Mesenchymal stem cell (in vitro differentiated cells and primary cell): ENCODE measurements around the gene FAM222A.

ENCODE experiments used
- DNase-seq: peaks from one replicate; pipeline ENCODE4 v3.0.0-alpha.2; 2013
- H2AFZ ChIP-seq: one replicate; pipeline ENCODE4 v1.6.1; 2013; ENCODE audit warnings: low read depth, mild to moderate bottlenecking, control low read depth, inconsistent platforms, low read length, moderate library complexity
- H2AK5ac ChIP-seq: 2 replicates; pipeline ENCODE4 v1.6.1; 2013; ENCODE audit warnings: low read length, moderate library complexity, mild to moderate bottlenecking, inconsistent platforms; ENCODE audit not compliant: severe bottlenecking
- H2BK120ac ChIP-seq: one replicate; pipeline ENCODE4 v1.6.1; 2013; ENCODE audit warnings: low read depth, mild to moderate bottlenecking, inconsistent platforms, low read length, moderate library complexity
- H2BK12ac ChIP-seq, 2 experiments: one replicate each; pipeline ENCODE4 v1.6.1; 2013; ENCODE audit warnings: inconsistent platforms in 2 of 2, low read length in 2 of 2, mild to moderate bottlenecking in 2 of 2, moderate library complexity in 2 of 2, control low read depth in 1 of 2
- H2BK15ac ChIP-seq: one replicate; pipeline ENCODE4 v1.6.1; 2013; ENCODE audit warnings: mild to moderate bottlenecking, low read depth, inconsistent platforms; ENCODE audit not compliant: poor library complexity, severe bottlenecking
- H2BK5ac ChIP-seq: 2 replicates; pipeline ENCODE4 v1.6.1; 2013; ENCODE audit warnings: low read depth, mild to moderate bottlenecking, low read length, control low read depth, inconsistent platforms; ENCODE audit not compliant: poor library complexity, severe bottlenecking
- H3K14ac ChIP-seq, 2 experiments: one replicate each; pipeline ENCODE4 v1.6.1; 2013; ENCODE audit warnings: inconsistent platforms in 2 of 2, low read length in 2 of 2, control low read depth in 1 of 2, mild to moderate bottlenecking in 1 of 2, moderate library complexity in 1 of 2
- H3K18ac ChIP-seq, 2 experiments: one replicate each; pipeline ENCODE4 v1.6.1; 2013; ENCODE audit warnings: inconsistent platforms in 2 of 2, low read length in 2 of 2, control low read depth in 1 of 2, low read depth in 1 of 2, mild to moderate bottlenecking in 1 of 2
- H3K23ac ChIP-seq, 2 experiments: one replicate each; pipeline ENCODE4 v1.6.1; 2013; ENCODE audit warnings: inconsistent platforms in 2 of 2, low read length in 2 of 2, mild to moderate bottlenecking in 2 of 2, moderate library complexity in 2 of 2, control low read depth in 1 of 2
- H3K27ac ChIP-seq: 2 replicates; pipeline ENCODE4 v1.5.1; 2013; ENCODE audit warnings: mild to moderate bottlenecking, moderate library complexity, low read length, control low read depth, inconsistent platforms; ENCODE audit not compliant: poor library complexity, severe bottlenecking
- H3K27me3 ChIP-seq, 2 experiments: 2 replicates each; pipeline versions ENCODE4 v1.6.1 to v1.7.0; 2013; ENCODE audit warnings: low read length in 2 of 2, mild to moderate bottlenecking in 2 of 2, moderate library complexity in 2 of 2, control low read depth in 1 of 2, inconsistent platforms in 1 of 2; ENCODE audit not compliant: control insufficient read depth in 1 of 2, insufficient read depth in 1 of 2
- H3K36me3 ChIP-seq, 2 experiments: 2 replicates each; pipeline versions ENCODE4 v1.6.1 to v1.7.0; 2013; ENCODE audit warnings: low read length in 2 of 2, control low read depth in 1 of 2, inconsistent platforms in 1 of 2, low read depth in 1 of 2, mild to moderate bottlenecking in 1 of 2; ENCODE audit not compliant: insufficient read depth in 2 of 2, control insufficient read depth in 1 of 2
- H3K4ac ChIP-seq, 2 experiments: one replicate each; pipeline ENCODE4 v1.6.1; 2013; ENCODE audit warnings: inconsistent platforms in 2 of 2, low read length in 2 of 2, mild to moderate bottlenecking in 2 of 2, moderate library complexity in 2 of 2, control low read depth in 1 of 2, low read depth in 1 of 2
- H3K4me1 ChIP-seq: 2 replicates; pipeline ENCODE4 v1.6.1; 2013; ENCODE audit warnings: low read depth, low read length, control low read depth; ENCODE audit not compliant: control insufficient read depth, insufficient read depth
- H3K4me2 ChIP-seq: 2 replicates; pipeline ENCODE4 v1.6.1; 2013; ENCODE audit warnings: low read length, mild to moderate bottlenecking, inconsistent platforms; ENCODE audit not compliant: poor library complexity, severe bottlenecking
- H3K4me3 ChIP-seq, 2 experiments: 2 replicates each; pipeline versions ENCODE4 v1.5.1 to v1.7.0; 2013; ENCODE audit warnings: low read length in 2 of 2, mild to moderate bottlenecking in 2 of 2, control low read depth in 1 of 2, low read depth in 1 of 2; ENCODE audit not compliant: insufficient read depth in 1 of 2
- H3K79me1 ChIP-seq: replicated peaks from 2 replicates; pipeline ENCODE4 v1.6.1; 2013; ENCODE audit warnings: mild to moderate bottlenecking, control low read depth, low read length, inconsistent platforms; ENCODE audit not compliant: poor library complexity, severe bottlenecking
- H3K9ac ChIP-seq: 2 replicates; pipeline ENCODE4 v1.7.0; 2013; ENCODE audit warnings: mild to moderate bottlenecking, low read length, moderate library complexity
- H3K9me3 ChIP-seq: 2 replicates; pipeline ENCODE4 v1.7.0; 2013; ENCODE audit warnings: mild to moderate bottlenecking, low read length; ENCODE audit not compliant: control insufficient read depth
- H4K8ac ChIP-seq: one replicate; pipeline ENCODE4 v1.6.1; 2013; ENCODE audit warnings: inconsistent platforms, mild to moderate bottlenecking, low read length, moderate library complexity
- H4K91ac ChIP-seq: one replicate; pipeline ENCODE4 v1.6.1; 2013; ENCODE audit warnings: mild to moderate bottlenecking, low read length, inconsistent platforms
- WGBS: methylation state at CpG from one replicate; pipeline ENCODE4 v1.1.7; 2013; ENCODE audit warnings: mixed read lengths; 5-methylcytosine and 5-hydroxymethylcytosine counted together

The FAM222A gene

DNA sequence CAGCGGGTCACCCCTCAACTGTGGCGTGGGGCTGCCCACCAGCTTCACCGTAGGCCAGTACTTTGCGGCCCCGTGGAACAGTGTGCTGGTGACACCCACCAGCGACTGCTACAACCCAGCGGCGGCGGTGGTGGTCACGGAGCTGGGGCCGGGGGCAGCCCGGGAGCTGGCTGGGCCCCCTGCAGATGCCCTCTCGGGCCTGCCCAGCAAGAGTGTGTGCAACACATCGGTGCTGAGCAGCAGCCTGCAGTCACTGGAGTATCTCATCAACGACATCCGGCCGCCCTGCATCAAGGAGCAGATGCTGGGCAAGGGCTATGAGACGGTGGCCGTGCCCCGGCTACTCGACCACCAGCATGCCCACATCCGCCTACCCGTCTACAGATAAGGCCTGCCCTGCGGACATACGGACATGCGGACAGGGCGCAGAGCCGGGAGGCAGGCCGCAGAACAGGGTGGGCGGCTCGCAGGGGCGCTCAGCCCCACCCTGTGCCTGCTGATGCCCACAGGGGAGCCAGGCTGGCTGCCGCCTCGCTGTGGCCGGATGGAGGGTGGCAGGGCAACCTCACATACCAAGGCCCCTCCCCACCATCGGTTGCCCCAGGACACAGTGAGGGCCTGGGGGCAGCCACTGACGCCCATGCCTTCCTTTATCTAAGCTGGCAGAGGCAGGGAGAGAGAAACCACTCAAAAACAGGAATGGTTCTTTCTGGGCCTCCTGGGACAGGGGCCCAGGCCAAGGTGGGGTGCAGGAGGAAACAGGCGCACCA lies 55.5 kb downstream of the FAM222A start:
- H2BK15ac ChIP-seq: no peak overlapping the region
- H3K9ac ChIP-seq: no peak overlapping the region
- H2BK5ac ChIP-seq: no peak overlapping the region
- DNase-seq: no peak
- H3K23ac ChIP-seq: no peak overlapping the region
- H2AFZ ChIP-seq: no peak overlapping the region
- H3K14ac ChIP-seq: no peak overlapping the region
- WGBS: 96% methylated on average over 38 of the region's 38 CpGs
- no peak overlapping the region for H2AK5ac ChIP-seq
- peak overlapping the region; percentile 49 for H4K91ac ChIP-seq
- H3K79me1 ChIP-seq: no peaks in the 10 kb centered on the region
- no peak overlapping the region for H2BK12ac ChIP-seq
- H3K4me2 ChIP-seq: no peak overlapping the region
- no peak overlapping the region for H3K4me3 ChIP-seq
- H3K18ac ChIP-seq: no peak overlapping the region
- no peak overlapping the region for H2BK120ac ChIP-seq
- H3K9me3 ChIP-seq: no peaks in the 10 kb centered on the region
- H3K27me3 ChIP-seq: peaks cover 24 to 34% of the 10 kb centered on the region in 2 experiments
- H3K4ac ChIP-seq: no peak overlapping the region
- H3K4me1 ChIP-seq: no peaks in the 10 kb centered on the region
- no peak overlapping the region for H3K27ac ChIP-seq
- H3K36me3 ChIP-seq: no peaks in the 10 kb centered on the region
- H4K8ac ChIP-seq: no peak overlapping the region

DNA sequence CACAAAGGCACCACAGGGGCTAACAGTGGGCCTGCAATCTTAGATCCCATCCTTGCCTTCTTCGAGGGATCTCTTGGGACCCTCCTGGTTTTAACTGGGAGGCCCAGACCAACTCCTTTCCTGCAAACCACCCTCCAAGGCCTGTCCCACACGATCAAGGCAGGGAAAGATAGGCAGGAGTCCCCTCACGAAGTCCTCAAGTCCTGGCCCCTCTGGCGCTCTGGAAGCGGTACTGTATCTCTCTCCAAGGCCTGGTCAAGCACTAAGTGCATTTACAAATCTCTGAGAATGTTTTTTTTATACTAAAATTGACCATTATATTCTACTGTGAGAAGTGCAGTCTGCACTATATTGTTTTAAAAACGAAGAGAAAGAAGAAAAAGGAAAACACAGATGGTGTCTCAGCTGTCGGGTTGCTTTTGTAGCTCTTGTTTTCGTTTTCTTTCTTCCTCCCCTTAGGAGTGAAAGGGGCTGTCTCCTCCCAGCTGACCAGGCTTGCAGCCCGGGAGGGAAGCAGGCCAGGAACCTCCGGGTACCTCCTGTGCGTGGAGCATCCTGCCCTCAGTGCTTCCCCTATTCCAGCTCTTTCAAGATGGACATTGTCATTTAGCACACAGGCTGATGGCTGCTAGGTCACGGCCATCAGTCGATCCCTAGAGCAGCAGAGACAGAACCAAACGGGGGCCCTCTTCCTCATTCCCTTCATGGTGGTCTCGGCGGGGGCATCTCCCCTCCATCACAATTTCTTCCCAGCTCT lies 56.7 kb downstream of the FAM222A start:
- no peak for DNase-seq
- Histone ChIP-seq H3K23ac (no peak overlapping the region), H3K79me1 (no peaks in the 10 kb centered on the region), H3K9ac (no peak overlapping the region), H4K91ac (no peak overlapping the region), H4K8ac (no peak overlapping the region), H3K18ac (no peak overlapping the region), H2BK12ac (no peak overlapping the region), H2BK120ac (no peak overlapping the region), H2BK15ac (no peak overlapping the region), H2AFZ (no peak overlapping the region), H3K4me3 (no peak overlapping the region), H3K14ac (no peak overlapping the region), H3K27ac (no peak overlapping the region), H3K27me3 (peaks cover 30 to 40% of the 10 kb centered on the region in 2 experiments), H3K4me2 (no peak overlapping the region), H3K4me1 (no peaks in the 10 kb centered on the region), H2BK5ac (no peak overlapping the region), H3K36me3 (no peaks in the 10 kb centered on the region), H2AK5ac (no peak overlapping the region), H3K4ac (no peak overlapping the region), H3K9me3 (no peaks in the 10 kb centered on the region)
- WGBS: 88% methylated on average over 14 of the region's 16 CpGs

DNA sequence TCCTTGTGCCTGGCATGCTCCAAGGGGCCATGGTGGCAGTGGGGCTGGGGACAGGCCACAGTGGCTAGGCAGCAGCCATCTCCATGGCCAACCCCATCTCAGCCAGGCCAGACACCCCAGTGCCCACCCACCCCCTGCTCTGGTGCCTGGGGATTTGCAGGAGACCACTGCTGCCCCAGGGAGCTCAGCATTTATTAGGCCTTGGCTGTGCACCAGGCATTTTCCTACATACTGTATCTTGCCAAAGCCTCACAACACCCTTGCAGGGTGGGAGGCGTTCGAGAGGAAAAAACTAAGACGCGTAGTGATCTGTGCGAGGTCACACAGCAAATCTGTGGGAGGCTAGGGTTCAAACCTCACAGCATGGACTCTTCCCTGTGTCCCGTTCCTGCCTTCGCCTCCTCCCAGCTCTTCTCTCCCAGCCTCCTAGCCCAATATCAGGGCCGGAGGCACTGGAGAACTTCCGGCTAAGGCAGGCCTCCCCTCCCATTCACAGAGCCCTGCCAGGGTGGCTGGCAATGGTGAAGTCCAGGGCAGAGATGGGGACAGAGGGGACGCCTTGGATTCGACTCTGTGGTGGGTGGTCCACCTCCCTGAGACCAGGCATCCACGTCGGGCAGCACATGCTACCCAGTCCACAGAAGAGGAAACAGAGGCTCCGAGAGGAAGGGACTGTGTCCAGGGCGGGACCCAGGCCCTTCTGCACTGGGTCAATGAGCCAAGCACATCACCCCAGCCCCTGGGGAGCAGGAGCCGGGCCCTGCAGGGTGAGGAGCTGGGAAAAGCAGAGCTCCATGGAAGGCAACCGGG lies 57.4 kb downstream of the FAM222A start:
- Histone ChIP-seq H4K91ac (no peak overlapping the region), H3K23ac (no peak overlapping the region), H3K18ac (no peak overlapping the region), H3K9ac (no peak overlapping the region), H3K14ac (no peak overlapping the region), H3K4me3 (no peak overlapping the region), H3K4me1 (no peaks in the 10 kb centered on the region), H2BK5ac (no peak overlapping the region), H3K27me3 (peaks cover 25 to 40% of the 10 kb centered on the region in 2 experiments), H3K79me1 (no peaks in the 10 kb centered on the region), H2BK12ac (no peak overlapping the region), H3K36me3 (no peaks in the 10 kb centered on the region), H3K27ac (no peak overlapping the region), H2AFZ (no peak overlapping the region), H2BK120ac (no peak overlapping the region), H3K4ac (no peak overlapping the region), H3K4me2 (no peak overlapping the region), H4K8ac (no peak overlapping the region), H2BK15ac (no peak overlapping the region), H2AK5ac (no peak overlapping the region), H3K9me3 (no peaks in the 10 kb centered on the region)
- no peak for DNase-seq
- 92% methylated on average over 13 of the region's 17 CpGs for WGBS
